Stimulated activated CD8-positive, alpha-beta memory T cell treated with anti-CD3 and anti-CD28 coated beads, Interleukin-4, amount 100 ng/mL, for 4 hours (primary cell): ENCODE measurements around the gene ADGRF4.

Source experiments
- DNase-seq, 2 donors: peaks; one replicate each; pipeline ENCODE4 v3.0.0-alpha.2; 2020; ENCODE audit warnings: low read depth in 2 of 2, low spot score in 1 of 2

The ADGRF4 gene

GRCh38 chr6:47680724-47681123 lies 17.7 kb upstream of the ADGRF4 start:
- DNase-seq, result no peak

- DNase-seq, result no peak
These were observed 17.0 kb upstream of the ADGRF4 start for GRCh38 chr6:47681201-47681990.

DNA sequence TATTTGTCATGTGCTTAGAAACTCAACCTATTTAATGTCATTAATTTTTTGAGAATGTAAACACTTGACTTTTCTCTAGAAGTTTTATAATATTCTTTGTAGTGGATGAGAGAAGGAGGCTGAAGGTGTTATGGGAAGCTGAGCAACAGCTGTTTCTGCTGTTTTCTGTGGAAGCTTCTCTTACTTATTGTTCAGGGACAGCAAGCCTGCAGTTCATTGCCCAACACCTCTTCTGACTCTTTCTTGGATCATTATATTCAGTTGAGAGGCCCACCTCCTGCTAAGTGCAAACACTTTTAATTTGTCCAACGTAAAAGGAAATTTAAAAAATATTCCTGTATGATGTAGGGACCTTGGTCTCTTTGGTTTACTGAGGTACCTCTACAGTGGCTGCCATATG lies 12.0 kb upstream of the ADGRF4 start:
- no peak for DNase-seq

DNA sequence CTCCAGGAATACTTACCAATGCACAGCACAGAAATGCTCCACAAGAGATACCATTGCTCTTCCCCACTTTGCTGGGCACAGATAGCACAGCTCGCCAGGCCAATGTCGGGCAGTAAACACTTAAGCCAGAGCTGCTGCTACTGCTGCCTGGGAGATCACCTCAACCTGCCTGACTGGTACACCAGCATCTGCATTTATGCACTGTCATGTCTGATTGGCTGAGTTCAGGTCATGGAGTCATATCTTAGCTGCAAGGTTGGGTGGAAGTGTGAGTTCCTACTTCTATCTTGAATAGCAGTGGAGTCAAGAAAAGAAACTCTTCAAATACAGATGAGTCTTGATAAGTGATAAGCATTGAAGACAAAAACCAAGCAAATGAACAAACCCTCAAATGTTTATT lies 10.9 kb upstream of the ADGRF4 start:
- no peak for DNase-seq

- no peak for DNase-seq
These were observed 8.2 kb upstream of the ADGRF4 start for GRCh38 chr6:47690214-47690613.

DNA sequence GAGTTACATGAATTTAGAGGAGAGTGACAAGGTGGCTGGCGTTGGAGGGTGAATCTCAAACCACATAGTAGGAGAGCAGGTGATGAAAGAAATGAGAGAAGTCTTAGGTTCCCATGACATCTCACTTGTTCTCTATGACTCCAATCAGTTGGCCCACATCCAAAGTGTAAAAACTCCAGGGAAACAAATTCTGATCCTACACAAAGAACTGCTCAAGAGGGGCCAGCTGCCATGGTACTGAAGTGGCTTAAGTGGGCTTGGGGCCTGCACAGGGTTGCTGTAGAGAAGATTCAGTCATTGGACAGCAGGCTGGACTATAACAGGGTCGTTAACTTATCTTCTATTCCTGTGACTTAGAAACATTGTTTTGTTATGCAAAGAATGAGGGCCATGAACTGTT lies 7.6 kb upstream of the ADGRF4 start:
- DNase-seq, result no peak

DNA sequence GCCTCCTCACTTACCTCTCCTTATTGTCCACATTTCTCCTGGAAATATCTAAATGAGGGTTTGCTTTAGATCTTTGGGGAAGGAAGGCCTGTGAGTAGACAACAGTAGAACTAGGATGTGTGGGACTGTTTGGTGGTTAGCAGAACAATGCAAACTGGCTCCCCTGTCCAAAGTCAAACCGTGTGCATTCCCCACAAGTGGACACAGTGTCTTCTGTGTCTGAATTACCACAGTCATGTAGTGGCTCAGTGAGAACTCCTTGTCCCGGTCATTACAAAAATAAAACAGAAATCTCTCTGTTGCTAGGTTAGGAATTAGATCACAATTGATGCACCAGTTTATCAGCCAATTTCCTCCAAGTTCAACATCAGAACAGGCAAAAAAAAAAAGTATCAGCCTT lies 455 bp upstream of the ADGRF4 start:
- no peak for DNase-seq

- no peak for DNase-seq
These were observed 1.7 kb downstream of the ADGRF4 start for GRCh38 chr6:47700053-47700452.

- DNase-seq, result no peak
These were observed 2.2 kb downstream of the ADGRF4 start for GRCh38 chr6:47700596-47700995.

GRCh38 chr6:47701363-47701762 lies 3.0 kb downstream of the ADGRF4 start:
- DNase-seq, result no peak

DNA sequence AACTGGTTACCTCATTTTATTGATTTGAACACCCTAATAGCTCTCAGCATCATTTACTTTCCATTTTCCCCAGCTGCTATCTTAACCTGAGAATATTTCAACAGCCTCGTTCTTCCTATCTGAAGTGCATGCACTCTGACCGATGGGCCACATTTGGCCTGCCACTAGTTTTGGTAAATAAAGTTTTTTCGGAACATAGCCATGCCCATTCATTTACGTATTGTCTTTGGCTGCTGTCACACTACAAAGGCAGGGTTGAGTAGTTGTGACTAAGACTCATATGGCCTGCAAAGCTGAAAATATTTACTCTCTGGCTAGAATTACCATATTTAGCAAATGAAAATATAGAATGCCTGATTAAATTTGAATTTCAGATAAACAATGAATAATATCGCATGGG lies 10.8 kb downstream of the ADGRF4 start:
- no peak for DNase-seq

GRCh38 chr6:47710295-47710694 lies 11.9 kb downstream of the ADGRF4 start:
- DNase-seq, result no peak

DNA sequence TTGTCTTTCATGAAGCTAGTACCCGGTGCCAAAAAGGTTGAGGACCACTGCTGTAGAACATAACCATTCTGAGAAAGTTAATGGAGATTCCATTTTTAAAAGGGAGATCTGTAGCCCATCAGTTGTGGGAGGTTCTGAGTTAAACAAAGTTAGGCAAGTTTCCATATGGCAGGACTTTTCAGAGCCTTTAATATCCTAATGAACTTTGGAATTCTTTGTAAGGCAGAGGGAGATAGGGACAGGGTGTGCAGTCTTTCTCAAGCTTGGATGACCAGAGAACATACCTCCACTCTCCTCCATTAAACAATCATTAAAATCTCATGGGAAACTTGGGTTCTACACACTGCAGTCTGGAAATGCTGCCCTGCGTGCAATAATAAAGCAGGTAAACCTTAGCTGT lies 14.8 kb downstream of the ADGRF4 start:
- no peak for DNase-seq

DNA sequence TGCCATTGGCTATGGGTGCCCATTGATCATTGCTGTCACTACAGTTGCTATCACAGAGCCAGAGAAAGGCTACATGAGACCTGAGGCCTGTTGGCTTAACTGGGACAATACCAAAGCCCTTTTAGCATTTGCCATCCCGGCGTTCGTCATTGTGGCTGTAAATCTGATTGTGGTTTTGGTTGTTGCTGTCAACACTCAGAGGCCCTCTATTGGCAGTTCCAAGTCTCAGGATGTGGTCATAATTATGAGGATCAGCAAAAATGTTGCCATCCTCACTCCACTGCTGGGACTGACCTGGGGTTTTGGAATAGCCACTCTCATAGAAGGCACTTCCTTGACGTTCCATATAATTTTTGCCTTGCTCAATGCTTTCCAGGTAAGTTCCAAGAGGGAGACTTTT lies 16.4 kb downstream of the ADGRF4 start:
- no peak for DNase-seq

DNA sequence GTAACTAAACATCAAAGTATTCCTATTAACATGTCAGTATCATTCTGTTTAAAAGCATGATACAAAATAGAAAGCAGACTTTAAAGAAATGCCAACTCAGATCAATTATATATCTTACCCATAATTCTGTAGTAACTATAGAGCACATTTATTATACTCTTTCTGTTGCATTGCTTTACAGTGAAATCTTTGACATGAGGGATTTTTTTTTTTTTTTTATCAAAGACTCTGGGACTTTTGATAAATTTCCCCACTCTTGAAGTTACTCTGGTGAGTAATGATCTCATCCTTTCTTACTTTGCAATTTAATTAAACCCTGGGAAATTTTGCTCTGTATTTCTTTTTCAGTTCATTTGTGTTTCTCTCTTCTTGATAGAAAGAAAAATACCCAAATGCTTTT lies 17.4 kb downstream of the ADGRF4 start:
- no peak for DNase-seq

DNA sequence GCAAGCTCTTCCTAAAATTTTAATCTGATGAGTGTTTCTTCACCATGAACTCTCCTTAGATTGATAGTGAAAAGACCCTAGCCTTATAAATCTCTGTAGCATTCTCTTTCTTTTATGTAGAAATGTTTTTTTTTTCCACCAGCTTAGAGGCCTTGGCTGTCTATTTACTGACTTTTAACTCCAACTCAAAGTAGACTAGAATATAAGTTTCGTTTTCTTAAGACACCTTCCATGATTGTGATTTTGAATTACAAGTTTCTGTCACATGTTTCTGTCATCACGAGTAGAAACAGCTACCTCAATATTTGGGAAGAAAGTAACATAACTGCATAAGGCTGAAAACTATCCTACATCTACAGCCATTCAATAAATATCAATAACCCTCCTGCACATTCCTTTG lies 17.8 kb downstream of the ADGRF4 start:
- no peak for DNase-seq

DNA sequence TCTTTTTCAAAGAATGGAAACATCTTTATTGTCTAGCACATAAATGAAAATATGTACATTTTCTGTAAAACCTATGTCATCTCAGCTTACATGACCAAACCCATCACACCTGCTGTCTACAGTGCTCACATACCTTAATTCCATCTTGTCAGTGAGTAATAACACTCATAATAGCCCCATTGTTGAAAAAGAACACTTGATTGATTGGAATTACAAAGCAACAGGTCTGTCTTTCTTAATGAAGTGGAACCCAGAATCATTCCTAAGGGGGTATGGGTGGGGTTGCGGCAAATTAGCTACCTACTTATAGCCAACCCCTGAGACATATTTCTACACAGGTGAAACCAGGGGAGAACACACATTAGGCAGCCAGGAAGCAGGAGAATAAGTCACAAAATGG lies 20.2 kb downstream of the ADGRF4 start:
- no peak for DNase-seq

DNA sequence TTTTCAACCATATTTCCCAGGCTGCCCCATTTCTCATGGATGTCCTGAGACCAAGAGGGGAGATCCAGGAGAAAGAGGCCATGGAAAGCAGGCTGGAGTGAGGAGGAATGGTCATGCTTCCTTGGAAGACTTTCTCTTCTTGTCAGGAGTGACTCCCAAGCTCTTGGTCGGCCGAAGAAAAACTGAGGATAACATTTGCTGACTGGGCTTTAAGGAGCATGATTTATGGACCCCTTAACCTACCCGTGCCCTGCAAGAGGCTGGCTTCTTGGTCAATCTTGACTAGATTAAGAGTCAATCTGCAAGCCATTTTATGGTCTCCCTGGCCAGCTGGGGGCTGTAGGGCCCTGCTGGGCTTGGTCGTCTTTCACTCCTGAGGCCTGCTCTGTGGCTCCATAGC lies 22.8 kb downstream of the ADGRF4 start:
- DNase-seq, result no peak

- no peak for DNase-seq
These were observed 23.8 kb downstream of the ADGRF4 start for GRCh38 chr6:47722194-47722593.

DNA sequence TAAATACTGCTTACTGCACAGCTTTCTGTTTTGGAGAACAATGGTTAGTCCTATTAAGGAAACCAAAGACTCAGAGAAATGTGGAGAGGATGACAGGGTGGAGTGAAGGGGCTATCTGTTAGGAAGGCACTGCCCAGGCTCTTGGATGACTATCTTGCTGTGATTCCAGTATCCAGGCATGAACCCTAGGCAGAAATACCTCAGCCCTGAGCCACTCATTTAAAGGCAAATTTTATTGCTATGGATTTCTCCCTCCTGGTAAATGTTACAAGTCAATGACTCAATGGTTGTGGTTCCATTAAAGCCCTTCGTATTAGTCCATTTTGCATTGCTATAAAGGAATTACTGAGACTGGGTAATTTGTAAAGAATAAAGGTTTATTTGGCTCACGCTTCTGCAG lies 25.9 kb downstream of the ADGRF4 start:
- DNase-seq, result no peak

DNA sequence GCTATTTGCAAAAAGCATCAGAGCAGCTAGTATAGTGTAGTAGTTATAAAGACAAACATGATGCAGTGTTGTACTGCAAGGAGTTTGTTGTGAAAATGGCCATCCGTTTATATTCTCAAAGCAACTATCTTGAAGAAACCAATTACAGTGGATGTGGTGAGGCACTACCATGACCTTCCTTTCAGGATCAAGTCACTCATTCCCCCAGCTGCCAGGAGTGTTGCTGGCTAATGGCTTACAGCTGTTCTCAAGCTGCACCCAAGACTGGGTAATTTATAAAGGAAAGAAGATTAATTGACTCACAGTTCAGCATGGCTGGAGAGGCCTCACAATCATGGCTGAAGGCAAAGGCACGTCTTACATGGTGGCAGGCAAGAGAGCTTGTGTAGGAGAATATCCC lies 29.0 kb downstream of the ADGRF4 start:
- no peak for DNase-seq

GRCh38 chr6:47729019-47729418 lies 30.6 kb downstream of the ADGRF4 start:
- no peak for DNase-seq

DNA sequence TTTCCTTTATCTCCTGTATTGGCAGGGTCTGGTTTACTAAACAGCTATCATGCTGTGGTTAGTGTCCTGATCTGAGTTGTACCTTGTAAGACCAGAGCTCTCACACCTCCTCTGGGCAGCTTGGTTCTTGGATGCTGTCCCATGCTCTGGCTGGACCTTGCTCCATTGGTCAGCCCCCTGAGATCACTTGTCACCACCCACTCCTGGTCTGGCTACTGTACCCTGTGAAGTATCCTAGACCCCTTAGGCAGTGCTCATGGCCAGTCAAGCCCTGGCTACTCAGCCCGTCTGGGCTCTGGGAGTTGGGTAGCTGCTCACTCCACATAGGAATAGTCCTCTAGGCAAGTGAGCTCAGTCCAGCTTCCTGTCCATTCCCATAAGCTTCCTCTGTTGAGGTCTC lies 31.1 kb downstream of the ADGRF4 start:
- DNase-seq, result no peak
